COLO668 (cell line): Measurements from ENCODE around the gene SNAPC5.
A peak's percentile ranks its signal among the peaks of the same experiment; 100 is the strongest.
"Not testable (repeated sequence)": the region's sequence is repeated elsewhere in the genome, so short reads cannot be mapped to it uniquely, and the experiment has no call there.

Source experiments
- DNase-seq: peaks from one replicate; lab custom pipeline; 2025; ENCODE audit not compliant: unreplicated experiment; lab: John Stamatoyannopoulos, UW

The SNAPC5 gene

GRCh38 chr15:66497502-66498455 is at the start of gene SNAPC5:
Gene SNAPC5, minus strand, starts transcription at chr15:66497762. Its CDS starts 31 bp downstream, at chr15:66497731.
- DNase-seq: peak; percentile 96

- no peak for DNase-seq
Measured at GRCh38 chr15:66545255-66545654, 47.7 kb upstream of the SNAPC5 start.

GRCh38 chr15:66542896-66543295 is 45.3 kb upstream of the SNAPC5 start:
- DNase-seq: no peak

GRCh38 chr15:66535056-66535455 is 37.5 kb upstream of the SNAPC5 start:
- no peak for DNase-seq

- no peak for DNase-seq
Measured at GRCh38 chr15:66524838-66525237, 27.3 kb upstream of the SNAPC5 start.

- no peak for DNase-seq
Measured at GRCh38 chr15:66523926-66524325, 26.4 kb upstream of the SNAPC5 start.

- DNase-seq: peak; percentile 27
Measured at GRCh38 chr15:66515901-66516322, 18.4 kb upstream of the SNAPC5 start.

GRCh38 chr15:66514586-66514985 is 17.0 kb upstream of the SNAPC5 start:
- no peak for DNase-seq

- DNase-seq: no peak
Measured at GRCh38 chr15:66508293-66508883, 10.8 kb upstream of the SNAPC5 start.

- DNase-seq: no peak
Measured at GRCh38 chr15:66505818-66506217, 8.3 kb upstream of the SNAPC5 start.

GRCh38 chr15:66505430-66505811 is 7.9 kb upstream of the SNAPC5 start:
- DNase-seq: no peak

- DNase-seq: peak; percentile 72
Measured at GRCh38 chr15:66504563-66505429, 7.2 kb upstream of the SNAPC5 start, which contains the start of the genes RPL4 and ZWILCH. Gene RPL4, minus strand, starts transcription at chr15:66504855. Its CDS starts 65 bp downstream, at chr15:66504790. Gene ZWILCH, plus strand, starts transcription at chr15:66505326. Its CDS starts 13 bp downstream, at chr15:66505339.

- DNase-seq: no peak
Measured at GRCh38 chr15:66503780-66504562, 6.4 kb upstream of the SNAPC5 start.

- DNase-seq: not testable (repeated sequence)
Measured at GRCh38 chr15:66503041-66503648, 5.6 kb upstream of the SNAPC5 start.

- no peak for DNase-seq
Measured at GRCh38 chr15:66502491-66502890, 4.9 kb upstream of the SNAPC5 start.

- not testable (repeated sequence) for DNase-seq
Measured at GRCh38 chr15:66500346-66500745, 2.8 kb upstream of the SNAPC5 start.

- no peak for DNase-seq
Measured at GRCh38 chr15:66498501-66499386, 1.2 kb upstream of the SNAPC5 start.

- DNase-seq: peak; percentile 23
Measured at GRCh38 chr15:66496951-66497501, 536 bp downstream of the SNAPC5 start.

- no peak for DNase-seq
Measured at GRCh38 chr15:66494262-66494661, 3.3 kb downstream of the SNAPC5 start.
